Thymus (tissue), 11 donors: ENCODE results near the gene NSF. TPM values are rescaled to one million over a fixed set of nuclear protein-coding genes. Genes with fewer than 3 reads are reported as not detected.

Experiments
- DNase-seq, 9 donors: peaks; one replicate each; pipeline ENCODE4 v3.0.0-alpha.2; 2013; ENCODE audit warnings: low spot score in 9 of 9, low read depth in 6 of 9, missing footprints in 1 of 9
- H3K27ac ChIP-seq, 2 donors: one replicate each; pipeline ENCODE4 v1.5.1; 2013; ENCODE audit warnings: control low read depth in 1 of 2, low read depth in 1 of 2, low read length in 1 of 2, mild to moderate bottlenecking in 1 of 2, moderate library complexity in 1 of 2
- H3K27me3 ChIP-seq, 2 donors: one replicate each; pipeline ENCODE4 v1.5.1; 2013; ENCODE audit warnings: low read length in 1 of 2; ENCODE audit not compliant: control insufficient read depth in 2 of 2, insufficient read depth in 1 of 2
- H3K36me3 ChIP-seq, 2 donors: one replicate each; pipeline ENCODE4 v1.5.1; 2013; ENCODE audit warnings: low read length in 1 of 2, mild to moderate bottlenecking in 1 of 2, moderate library complexity in 1 of 2; ENCODE audit not compliant: control insufficient read depth in 2 of 2, insufficient read depth in 2 of 2
- H3K4me1 ChIP-seq, 2 donors: one replicate each; pipeline ENCODE4 v1.5.1; 2013; ENCODE audit warnings: low read length in 2 of 2; ENCODE audit not compliant: control insufficient read depth in 2 of 2, insufficient read depth in 2 of 2
- H3K4me3 ChIP-seq, 2 donors: one replicate each; pipeline ENCODE4 v1.5.1; 2013; ENCODE audit warnings: low read length in 2 of 2, control low read depth in 1 of 2, mild to moderate bottlenecking in 1 of 2
- H3K9me3 ChIP-seq, 2 donors: one replicate each; pipeline ENCODE4 v1.5.1; 2013; ENCODE audit warnings: low read length in 1 of 2, mild to moderate bottlenecking in 1 of 2; ENCODE audit not compliant: control insufficient read depth in 2 of 2, insufficient read depth in 1 of 2
- WGBS: extraction: QIAGEN DNeasy Blood & Tissue Kit; methylation state at CpG from one replicate; pipeline ENCODE4 v1.1.7; 2013; 5-methylcytosine and 5-hydroxymethylcytosine counted together
- polyA plus RNA-seq: library from polyadenylated mRNA; stranded (reverse); fragments of 200-250 nt; gene quantifications from one replicate; pipeline ENCODE4 v1.2.3, GENCODE V29; 2013
- total RNA-seq: library from RNA; stranded (reverse); fragments of 120-200 nt; gene quantifications from one replicate; pipeline ENCODE4 v1.2.4, GENCODE V29; 2013
- donor health status: healthy.

The NSF gene
- total and polyA plus RNA-seq, 2 donors: 14.3 to 15.3 TPM

DNA sequence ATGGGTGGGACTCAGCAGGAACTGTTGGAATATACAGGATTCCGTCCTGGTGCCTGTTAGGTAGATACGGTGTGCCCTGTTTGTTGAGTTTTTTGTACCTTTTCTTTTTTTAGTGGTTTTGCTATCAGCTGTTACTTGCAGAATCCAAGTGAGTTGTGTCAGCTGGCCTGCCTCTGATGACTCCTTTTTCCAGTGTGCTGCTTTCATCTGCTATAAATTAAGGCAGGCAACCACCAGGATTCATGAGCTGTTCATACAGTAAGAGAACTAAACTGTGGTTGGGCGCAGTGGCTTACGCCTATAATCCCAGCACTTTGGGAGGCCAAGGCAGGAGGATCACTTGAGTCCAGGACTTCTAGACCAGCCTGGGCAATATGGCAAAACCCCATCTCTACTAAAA lies 148.1 kb downstream of the NSF start:
- Histone ChIP-seq H3K4me1 (no peaks in the 10 kb centered on the region), H3K27me3 (no peaks in the 10 kb centered on the region), H3K36me3 (peaks cover 3 to 15% of the 10 kb centered on the region in 2 donors), H3K9me3 (no peaks in the 10 kb centered on the region), H3K4me3 (no peak overlapping the region), H3K27ac (no peak overlapping the region)
- DNase-seq: no peak
- WGBS: 99% methylated on average over 4 of the region's 4 CpGs

DNA sequence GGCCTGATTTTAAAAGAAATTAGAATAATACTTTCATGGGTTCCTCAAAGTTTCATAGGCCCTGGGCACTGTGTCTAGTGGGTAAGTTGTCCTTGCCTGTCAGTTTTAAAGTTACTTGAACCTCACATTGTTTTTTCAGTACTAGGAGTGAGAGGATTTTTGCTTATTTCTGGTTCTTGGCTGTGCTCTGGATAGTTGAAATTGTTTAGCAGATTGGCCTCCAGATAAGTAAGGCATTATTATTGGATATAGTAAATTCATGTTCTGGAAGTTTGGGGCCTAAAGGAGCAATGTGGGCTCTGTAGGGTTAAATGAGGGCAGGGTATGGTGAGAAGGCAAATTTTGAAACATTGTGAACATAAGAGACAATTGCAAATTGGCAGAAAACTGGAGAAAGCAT lies 149.5 kb downstream of the NSF start:
- DNase-seq: no peak
- no peaks in the 10 kb centered on the region for H3K4me1 ChIP-seq
- no peaks in the 10 kb centered on the region for H3K27me3 ChIP-seq
- no peak overlapping the region for H3K27ac ChIP-seq
- H3K4me3 ChIP-seq: no peak overlapping the region
- no peaks in the 10 kb centered on the region for H3K9me3 ChIP-seq
- H3K36me3 ChIP-seq: peaks cover 3 to 15% of the 10 kb centered on the region in 2 donors

DNA sequence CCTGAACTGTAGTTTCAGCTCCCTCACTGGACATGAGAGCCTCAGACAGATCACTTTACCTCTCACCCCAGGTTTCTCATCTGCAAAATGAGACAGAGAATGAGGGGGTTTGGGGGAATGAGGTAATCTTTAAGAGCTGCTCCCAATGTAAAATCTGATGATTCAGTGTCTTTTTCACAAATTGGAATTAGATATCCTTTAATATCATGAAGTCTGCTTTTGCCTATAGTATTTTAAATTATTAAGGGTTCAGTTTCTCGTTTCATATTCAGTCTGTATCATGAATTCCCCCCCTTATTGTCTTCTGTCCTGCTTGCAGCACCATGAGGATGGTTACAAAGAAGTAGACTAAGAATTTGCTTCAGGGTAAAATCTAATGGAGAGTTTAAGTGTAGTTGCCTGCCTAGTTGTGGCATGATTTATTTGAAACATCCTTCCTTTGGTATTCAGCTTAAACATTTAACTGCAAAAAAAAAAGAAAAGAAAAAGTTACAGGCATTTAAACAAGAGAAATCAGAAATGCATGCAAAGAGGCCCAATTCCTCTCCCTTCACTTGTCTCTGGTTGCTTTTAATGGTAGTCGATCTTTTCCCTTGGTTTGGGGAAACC lies 150.8 kb downstream of the NSF start:
- no peak overlapping the region for H3K27ac ChIP-seq
- no peaks in the 10 kb centered on the region for H3K27me3 ChIP-seq
- H3K4me3 ChIP-seq: no peak overlapping the region
- H3K4me1 ChIP-seq: no peaks in the 10 kb centered on the region
- DNase-seq: no peak
- H3K9me3 ChIP-seq: no peaks in the 10 kb centered on the region
- peaks cover 5 to 15% of the 10 kb centered on the region in 2 donors for H3K36me3 ChIP-seq
- WGBS: 62% methylated on average over 2 of the region's 2 CpGs

- no peak overlapping the region for H3K4me3 ChIP-seq
- no peak for DNase-seq
- H3K27ac ChIP-seq: no peak overlapping the region
- H3K4me1 ChIP-seq: no peaks in the 10 kb centered on the region
- H3K27me3 ChIP-seq: no peaks in the 10 kb centered on the region
- H3K36me3 ChIP-seq: peaks cover 5 to 15% of the 10 kb centered on the region in 2 donors
- no peaks in the 10 kb centered on the region for H3K9me3 ChIP-seq
- WGBS: 78% methylated on average over 7 of the region's 7 CpGs
Measured at GRCh38 chr17:46742565-46743270, 152.2 kb downstream of the NSF start.

GRCh38 chr17:46744441-46744840 lies 154.0 kb downstream of the NSF start:
- 97% methylated on average over 1 of the region's 1 CpG for whole genome bisulfite sequencing
- Histone ChIP-seq H3K9me3 (no peaks in the 10 kb centered on the region), H3K27ac (no peak overlapping the region), H3K27me3 (no peaks in the 10 kb centered on the region), H3K4me3 (no peak overlapping the region), H3K36me3 (peaks cover 8 to 12% of the 10 kb centered on the region in 2 donors), H3K4me1 (no peaks in the 10 kb centered on the region)
- no peak for DNase-seq

- Histone ChIP-seq H3K9me3 (no peaks in the 10 kb centered on the region), H3K36me3 (peaks cover 14 to 15% of the 10 kb centered on the region in 2 donors), H3K4me1 (no peaks in the 10 kb centered on the region), H3K27ac (no peak overlapping the region), H3K27me3 (no peaks in the 10 kb centered on the region), H3K4me3 (no peak overlapping the region)
- DNase-seq: no peak
- 97% methylated on average over 3 of the region's 3 CpGs for WGBS
Measured at GRCh38 chr17:46745376-46745775, 154.9 kb downstream of the NSF start.

GRCh38 chr17:46751425-46751824 lies 161.0 kb downstream of the NSF start:
- Histone ChIP-seq H3K4me1 (no peaks in the 10 kb centered on the region), H3K27ac (no peak overlapping the region), H3K27me3 (no peaks in the 10 kb centered on the region), H3K36me3 (peaks cover 30 to 53% of the 10 kb centered on the region in 2 donors), H3K4me3 (no peak overlapping the region), H3K9me3 (no peaks in the 10 kb centered on the region)
- DNase-seq: no peak
- WGBS: 98% methylated on average over 4 of the region's 4 CpGs

- no peaks in the 10 kb centered on the region for H3K9me3 ChIP-seq
- H3K4me1 ChIP-seq: no peaks in the 10 kb centered on the region
- H3K27me3 ChIP-seq: no peaks in the 10 kb centered on the region
- 93% methylated on average over 3 of the region's 3 CpGs for WGBS
- no peak overlapping the region for H3K4me3 ChIP-seq
- H3K27ac ChIP-seq: no peak overlapping the region
- peaks cover 35 to 59% of the 10 kb centered on the region in 2 donors for H3K36me3 ChIP-seq
- DNase-seq: no peak
Measured at GRCh38 chr17:46753776-46754175, 163.3 kb downstream of the NSF start.

GRCh38 chr17:46756081-46756735 lies 165.7 kb downstream of the NSF start:
- H3K4me3 ChIP-seq: no peak overlapping the region
- H3K36me3 ChIP-seq: peaks cover 39 to 50% of the 10 kb centered on the region in 2 donors
- no peaks in the 10 kb centered on the region for H3K9me3 ChIP-seq
- H3K27ac ChIP-seq: no peak overlapping the region
- H3K4me1 ChIP-seq: no peaks in the 10 kb centered on the region
- no peak for DNase-seq
- 95% methylated on average over 4 of the region's 4 CpGs for WGBS
- no peaks in the 10 kb centered on the region for H3K27me3 ChIP-seq
